ENCODE results near the gene C1orf21.

The C1orf21 gene

GRCh38 chr1:184557423-184558347 is 170.9 kb downstream of the C1orf21 start:
- DNase-seq (ENCODE audit: low spot score): no peak

- no peak for DNase-seq (ENCODE audit: low spot score)
Measured at GRCh38 chr1:184558691-184559090, 171.9 kb downstream of the C1orf21 start.

- DNase-seq (ENCODE audit: low spot score): no peak
Measured at GRCh38 chr1:184559117-184559713, 172.4 kb downstream of the C1orf21 start.

- no peak for DNase-seq (ENCODE audit: low spot score)
Measured at GRCh38 chr1:184562806-184563205, 176.0 kb downstream of the C1orf21 start.

- DNase-seq (ENCODE audit: low spot score): peak; percentile 26
Measured at GRCh38 chr1:184563308-184563707, 176.5 kb downstream of the C1orf21 start.

GRCh38 chr1:184567009-184567408 is 180.2 kb downstream of the C1orf21 start:
- no peak for DNase-seq (ENCODE audit: low spot score)

GRCh38 chr1:184567637-184568036 is 180.8 kb downstream of the C1orf21 start:
- DNase-seq (ENCODE audit: low spot score): peak; percentile 17

- no peak for DNase-seq (ENCODE audit: low spot score)
Measured at GRCh38 chr1:184568148-184568547, 181.3 kb downstream of the C1orf21 start.

- DNase-seq (ENCODE audit: low spot score): no peak
Measured at GRCh38 chr1:184569106-184569505, 182.3 kb downstream of the C1orf21 start.

- DNase-seq (ENCODE audit: low spot score): no peak
Measured at GRCh38 chr1:184574588-184574987, 187.8 kb downstream of the C1orf21 start.

GRCh38 chr1:184576822-184577221 is 190.0 kb downstream of the C1orf21 start:
- DNase-seq (ENCODE audit: low spot score): no peak

GRCh38 chr1:184577319-184577718 is 190.5 kb downstream of the C1orf21 start:
- DNase-seq (ENCODE audit: low spot score): no peak

GRCh38 chr1:184582411-184582810 is 195.6 kb downstream of the C1orf21 start:
- DNase-seq (ENCODE audit: low spot score): no peak

- no peak for DNase-seq (ENCODE audit: low spot score)
Measured at GRCh38 chr1:184583849-184584248, 197.0 kb downstream of the C1orf21 start.

- no peak for DNase-seq (ENCODE audit: low spot score)
Measured at GRCh38 chr1:184588701-184589100, 201.9 kb downstream of the C1orf21 start.

- no peak for DNase-seq (ENCODE audit: low spot score)
Measured at GRCh38 chr1:184590163-184590750, 203.4 kb downstream of the C1orf21 start.

GRCh38 chr1:184593597-184593996 is 206.8 kb downstream of the C1orf21 start:
- DNase-seq (ENCODE audit: low spot score): no peak

GRCh38 chr1:184595596-184595995 is 208.8 kb downstream of the C1orf21 start:
- DNase-seq (ENCODE audit: low spot score): peak; percentile 76

- DNase-seq (ENCODE audit: low spot score): no peak
Measured at GRCh38 chr1:184596950-184597645, 210.3 kb downstream of the C1orf21 start.

- no peak for DNase-seq (ENCODE audit: low spot score)
Measured at GRCh38 chr1:184597650-184598357, 211.0 kb downstream of the C1orf21 start.

- DNase-seq (ENCODE audit: low spot score): no peak
Measured at GRCh38 chr1:184598403-184599193, 211.8 kb downstream of the C1orf21 start.
